Measurements from ENCODE around the gene ZNG1E.
"Not testable (repeated sequence)": the region's sequence is repeated elsewhere in the genome, so short reads cannot be mapped to it uniquely, and the experiment has no call there.

The ZNG1E gene

DNA sequence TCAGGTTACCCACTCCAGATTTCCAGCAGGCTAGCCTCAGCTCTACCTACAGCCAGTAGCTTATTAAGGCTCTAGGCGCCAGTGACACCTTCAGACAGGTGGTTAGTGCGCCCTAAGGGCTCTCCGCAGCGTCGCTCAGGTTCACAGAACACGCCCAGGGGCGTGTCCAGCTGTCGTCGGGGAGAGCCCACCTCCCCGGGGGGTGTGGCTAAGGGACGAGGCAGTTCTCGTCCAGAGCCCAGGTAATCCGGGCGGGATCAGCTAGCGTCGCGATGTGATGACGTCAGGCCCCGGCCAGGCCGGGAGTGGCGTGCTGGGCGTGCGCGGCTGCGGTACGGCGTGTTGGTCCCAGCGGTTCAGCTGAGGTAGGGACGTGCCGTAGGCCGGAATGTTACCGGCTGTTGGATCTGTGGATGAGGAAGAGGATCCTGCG, at the start of gene ZNG1E:
ZNG1E (plus strand) TSS at position 340 of the 433 bp plus-strand sequence; CDS start at position 389, 49 bp downstream.
- not testable (repeated sequence) for DNase-seq

DNA sequence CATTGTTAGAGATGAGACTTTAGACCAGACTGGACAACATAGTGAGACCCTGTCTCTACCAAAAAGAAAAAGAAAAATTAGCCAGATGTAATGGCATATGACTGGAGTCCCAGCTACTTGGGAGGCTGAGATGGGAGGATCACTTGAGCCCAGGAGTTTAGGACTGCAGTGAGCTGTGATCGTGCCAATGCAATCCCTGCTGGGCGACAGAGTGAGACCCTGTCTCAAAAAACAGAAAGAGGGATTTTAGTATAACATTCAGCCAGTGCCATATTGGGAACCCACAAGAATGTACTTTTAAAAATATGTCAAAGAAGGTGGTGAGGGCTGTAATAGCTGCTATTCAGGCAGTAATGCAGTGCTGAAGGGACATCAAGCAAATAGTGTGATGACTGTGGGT, 2.1 kb upstream of the ZNG1E start:
- not testable (repeated sequence) for DNase-seq

DNA sequence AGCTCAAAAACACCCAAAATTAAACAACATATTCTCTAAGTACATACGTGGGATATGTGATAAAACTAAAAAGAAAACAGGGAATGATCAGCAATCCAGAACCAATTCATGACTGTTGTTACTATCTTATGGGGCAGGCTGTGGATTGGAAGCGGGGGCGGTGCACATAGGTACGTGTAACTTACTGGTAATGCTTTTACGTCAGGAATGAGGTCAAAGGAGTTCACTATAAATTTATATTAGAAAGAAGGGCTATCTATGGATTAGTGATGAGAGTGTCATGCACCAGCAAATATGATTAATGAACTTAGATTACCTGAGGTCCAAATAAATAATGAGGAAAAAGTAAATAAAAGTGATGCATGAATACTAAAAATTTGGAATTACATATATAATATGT, 710 bp upstream of the ZNG1E start:
- not testable (repeated sequence) for DNase-seq

DNA sequence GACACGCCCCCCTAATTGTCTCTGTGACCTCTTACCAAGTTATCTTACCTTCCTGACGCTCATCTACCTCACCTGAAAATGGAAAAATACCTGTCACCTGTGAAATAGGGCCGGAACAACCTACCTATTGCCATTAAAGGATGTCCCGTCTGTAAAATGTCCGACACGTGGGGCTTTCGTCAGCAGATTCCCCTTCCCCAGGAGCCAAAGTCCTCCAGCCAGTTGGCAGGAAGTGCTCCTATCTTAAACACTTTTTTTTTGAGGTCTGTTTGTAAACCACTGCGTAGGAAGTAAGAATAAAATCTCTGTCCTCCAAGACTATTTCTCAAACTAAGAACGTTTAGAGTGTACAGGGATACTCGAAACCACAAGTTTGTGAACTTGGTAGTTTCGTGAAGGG, 661 bp downstream of the ZNG1E start:
- not testable (repeated sequence) for DNase-seq

DNA sequence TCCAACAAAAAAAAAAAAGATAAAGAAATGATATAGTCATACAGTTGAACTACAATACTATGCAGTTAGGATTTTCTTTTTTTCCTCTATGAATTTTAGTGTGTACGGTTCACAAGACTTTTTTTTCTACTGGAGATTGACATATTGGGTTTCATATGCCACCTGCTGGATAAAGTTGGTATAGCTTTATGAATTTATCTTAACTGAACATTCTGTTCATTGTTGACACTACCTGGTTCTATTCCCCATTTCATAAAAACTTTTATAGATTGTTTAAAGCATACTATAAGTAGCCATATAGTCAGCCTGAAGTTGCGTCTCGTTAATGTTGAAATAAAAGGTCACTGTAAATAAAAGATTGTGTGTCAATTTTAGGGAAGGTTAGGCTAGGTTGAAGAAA, 2.8 kb downstream of the ZNG1E start:
- DNase-seq, result not testable (repeated sequence)

DNA sequence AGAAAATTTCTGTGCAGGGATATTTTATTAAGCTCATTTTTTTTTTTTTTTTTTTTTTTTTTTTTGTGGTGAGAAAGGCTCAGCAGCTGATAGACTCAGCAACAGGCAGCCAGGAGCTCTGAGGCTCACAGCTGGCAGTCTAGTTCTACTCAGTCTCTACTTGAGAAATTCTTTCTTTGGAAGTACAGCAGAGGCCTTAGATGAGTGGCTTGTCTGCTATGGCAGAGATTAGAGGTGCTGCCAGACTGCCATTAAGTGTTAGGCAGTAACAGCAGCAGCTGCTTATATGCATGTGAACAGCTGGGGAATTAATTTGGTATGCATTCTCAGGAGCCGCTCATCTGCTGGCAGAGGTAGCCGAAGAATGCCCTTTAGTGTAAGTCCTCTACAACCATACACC, 27.8 kb downstream of the ZNG1E start:
- DNase-seq, result not testable (repeated sequence)

DNA sequence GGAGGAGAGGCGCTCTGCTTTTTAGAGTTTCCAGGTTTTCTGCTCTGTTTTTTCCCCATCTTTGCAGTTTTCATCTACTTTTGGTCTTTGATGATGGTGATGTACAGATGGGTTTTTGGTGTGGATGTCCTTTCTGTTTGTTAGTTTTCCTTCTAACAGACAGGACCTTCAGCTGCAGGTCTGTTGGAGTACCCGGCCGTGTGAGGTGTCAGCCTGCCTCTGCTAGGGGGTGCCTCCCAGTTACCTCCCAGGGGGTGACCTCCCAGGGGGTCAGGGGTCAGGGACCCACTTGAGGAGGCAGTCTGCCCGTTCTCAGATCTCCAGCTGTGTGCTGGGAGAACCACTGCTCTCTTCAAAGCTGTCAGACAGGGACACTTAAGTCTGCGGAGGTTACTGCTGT, 38.7 kb downstream of the ZNG1E start:
- DNase-seq, result not testable (repeated sequence)

DNA sequence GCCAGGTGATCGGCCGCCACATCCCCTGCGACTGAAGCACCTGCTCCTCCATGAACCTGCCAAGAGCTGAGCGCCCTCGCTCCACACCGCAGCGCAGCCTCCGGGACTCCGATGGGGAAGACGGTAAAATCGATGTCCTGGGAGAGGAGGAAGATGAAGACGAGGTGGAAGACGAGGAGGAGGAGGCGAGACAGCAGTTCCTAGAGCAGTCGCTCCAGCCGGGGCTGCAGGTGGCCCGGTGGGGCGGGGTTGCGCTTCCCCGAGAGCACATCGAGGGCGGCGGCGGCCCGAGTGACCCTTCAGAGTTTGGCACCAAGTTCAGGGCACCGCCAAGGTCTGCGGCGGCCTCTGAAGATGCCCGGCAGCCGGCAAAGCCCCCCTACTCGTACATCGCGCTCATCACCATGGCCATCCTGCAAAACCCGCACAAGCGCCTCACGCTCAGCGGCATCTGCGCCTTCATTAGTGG, 61.4 kb downstream of the ZNG1E start, which contains the start of gene FOXD4L4:
FOXD4L4 (plus strand) TSS at position 51 of the 469 bp plus-strand sequence; CDS start at position 51, 0 bp downstream.
- DNase-seq, result not testable (repeated sequence)

DNA sequence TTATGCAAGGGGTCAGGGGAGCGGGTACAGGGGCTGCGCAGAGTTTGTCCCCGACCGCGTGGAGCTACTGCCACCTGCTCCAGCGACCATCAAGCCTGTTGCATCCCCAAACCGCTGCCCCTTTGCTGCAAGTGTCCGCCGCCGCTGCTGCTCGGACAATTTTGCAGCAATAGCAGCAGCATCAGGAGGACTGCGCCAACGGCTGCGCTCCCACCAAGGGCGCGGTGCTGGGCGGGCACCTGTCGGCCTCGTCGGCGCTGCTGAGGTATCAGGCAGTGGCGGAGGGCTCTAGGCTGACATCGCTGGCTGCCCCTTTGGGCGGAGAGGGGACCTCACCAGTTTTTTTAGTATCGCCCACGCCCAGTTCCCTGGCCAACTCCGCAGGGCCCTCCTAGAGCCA, 62.4 kb downstream of the ZNG1E start:
- DNase-seq, result not testable (repeated sequence)
